Muscle layer of duodenum (tissue), 2 donors: Measurements from ENCODE around the gene KIF16B.
"Not testable (repeated sequence)": the region's sequence is repeated elsewhere in the genome, so short reads cannot be mapped to it uniquely, and the experiment has no call there.

Experiments used
- H3K27ac ChIP-seq: one replicate; pipeline ENCODE4 v1.7.0; 2013; ENCODE audit warnings: mild to moderate bottlenecking, low read length
- H3K27me3 ChIP-seq: one replicate; pipeline ENCODE4 v1.7.0; 2013; ENCODE audit warnings: low read depth, mild to moderate bottlenecking, control low read depth, low read length
- H3K36me3 ChIP-seq, 2 donors: one replicate each; pipeline ENCODE4 v1.7.0; 2013; ENCODE audit warnings: low read length in 2 of 2, control low read depth in 1 of 2, mild to moderate bottlenecking in 1 of 2; ENCODE audit not compliant: insufficient read depth in 2 of 2, control insufficient read depth in 1 of 2
- H3K4me1 ChIP-seq, 2 donors: one replicate each; pipeline ENCODE4 v1.7.0; 2013; ENCODE audit warnings: low read length in 2 of 2, mild to moderate bottlenecking in 2 of 2, control low read depth in 1 of 2, moderate library complexity in 1 of 2; ENCODE audit not compliant: insufficient read depth in 2 of 2, control insufficient read depth in 1 of 2
- H3K4me3 ChIP-seq, 2 donors: one replicate each; pipeline ENCODE4 v1.7.0; 2013; ENCODE audit warnings: low read length in 2 of 2, low read depth in 1 of 2, mild to moderate bottlenecking in 1 of 2
- H3K9me3 ChIP-seq, 2 donors: one replicate each; pipeline ENCODE4 v1.7.0; 2013; ENCODE audit warnings: low read length in 2 of 2, control low read depth in 1 of 2, mild to moderate bottlenecking in 1 of 2; ENCODE audit not compliant: control insufficient read depth in 1 of 2
- donor health status: healthy.

Gene KIF16B

GRCh38 chr20:16569246-16570153, 3.7 kb downstream of the KIF16B start:
- Histone ChIP-seq H3K4me3 (no peak overlapping the region), H3K9me3 (no peaks in the 10 kb centered on the region), H3K27ac (peak overlapping the region; percentile 41), H3K27me3 (no peaks in the 10 kb centered on the region), H3K36me3 (no peaks in the 10 kb centered on the region), H3K4me1 (peaks cover 5 to 12% of the 10 kb centered on the region in 2 donors)

- H3K36me3 ChIP-seq = no peaks in the 10 kb centered on the region
These were observed 7.2 kb downstream of the KIF16B start for GRCh38 chr20:16566080-16566479.

GRCh38 chr20:16564079-16564478, 9.2 kb downstream of the KIF16B start:
- H3K27ac ChIP-seq, H3K27me3 ChIP-seq, H3K4me1 ChIP-seq, H3K9me3 ChIP-seq, H3K4me3 ChIP-seq, H3K36me3 ChIP-seq: not testable (repeated sequence)

More at GRCh38 chr20:16566080-16566479, 7.2 kb downstream of the KIF16B start:
- Histone ChIP-seq H3K27ac (no peak overlapping the region), H3K4me1 (peaks cover 0 to 1% of the 10 kb centered on the region in 2 donors), H3K9me3 (no peaks in the 10 kb centered on the region), H3K27me3 (no peaks in the 10 kb centered on the region), H3K4me3 (no peak overlapping the region)

- H3K36me3 ChIP-seq = no peaks in the 10 kb centered on the region
- H3K4me1 ChIP-seq = no peaks in the 10 kb centered on the region
- no peak overlapping the region for H3K27ac ChIP-seq
- no peaks in the 10 kb centered on the region for H3K27me3 ChIP-seq
- no peak overlapping the region for H3K4me3 ChIP-seq
- no peaks in the 10 kb centered on the region for H3K9me3 ChIP-seq
These were observed 10.0 kb downstream of the KIF16B start for GRCh38 chr20:16563066-16563806.

- H3K4me3 ChIP-seq = no peak overlapping the region
- H3K27ac ChIP-seq = no peak overlapping the region
- H3K9me3 ChIP-seq = no peaks in the 10 kb centered on the region
These were observed 11.0 kb downstream of the KIF16B start for GRCh38 chr20:16562259-16562658.

GRCh38 chr20:16560661-16561060, 12.6 kb downstream of the KIF16B start:
- no peaks in the 10 kb centered on the region for H3K9me3 ChIP-seq
- no peak overlapping the region for H3K4me3 ChIP-seq
- H3K27ac ChIP-seq = no peak overlapping the region
- H3K4me1 ChIP-seq = peaks cover 0 to 4% of the 10 kb centered on the region in 2 donors
- no peaks in the 10 kb centered on the region for H3K36me3 ChIP-seq
- H3K27me3 ChIP-seq = no peaks in the 10 kb centered on the region

More at GRCh38 chr20:16562259-16562658, 11.0 kb downstream of the KIF16B start:
- H3K4me1 ChIP-seq = no peaks in the 10 kb centered on the region
- no peaks in the 10 kb centered on the region for H3K36me3 ChIP-seq
- H3K27me3 ChIP-seq = no peaks in the 10 kb centered on the region

- no peaks in the 10 kb centered on the region for H3K9me3 ChIP-seq
- no peaks in the 10 kb centered on the region for H3K36me3 ChIP-seq
- peaks cover 0 to 4% of the 10 kb centered on the region in 2 donors for H3K4me1 ChIP-seq
- H3K27ac ChIP-seq = no peak overlapping the region
- H3K27me3 ChIP-seq = no peaks in the 10 kb centered on the region
- no peak overlapping the region for H3K4me3 ChIP-seq
These were observed 13.0 kb downstream of the KIF16B start for GRCh38 chr20:16560216-16560615.

- no peaks in the 10 kb centered on the region for H3K9me3 ChIP-seq
- no peak overlapping the region for H3K4me3 ChIP-seq
- H3K27me3 ChIP-seq = no peaks in the 10 kb centered on the region
- H3K27ac ChIP-seq = no peak overlapping the region
- peaks cover 0 to 4% of the 10 kb centered on the region in 2 donors for H3K4me1 ChIP-seq
- no peaks in the 10 kb centered on the region for H3K36me3 ChIP-seq
These were observed 16.9 kb downstream of the KIF16B start for GRCh38 chr20:16556301-16556700.

- Histone ChIP-seq H3K27ac (no peak overlapping the region), H3K9me3 (no peaks in the 10 kb centered on the region), H3K4me3 (no peak overlapping the region), H3K36me3 (no peaks in the 10 kb centered on the region), H3K4me1 (peaks cover 0 to 4% of the 10 kb centered on the region in 2 donors), H3K27me3 (no peaks in the 10 kb centered on the region)
These were observed 17.5 kb downstream of the KIF16B start for GRCh38 chr20:16555754-16556153.

- Histone ChIP-seq H3K27ac (no peak overlapping the region), H3K9me3 (no peaks in the 10 kb centered on the region), H3K36me3 (no peaks in the 10 kb centered on the region), H3K4me1 (peaks cover 0 to 4% of the 10 kb centered on the region in 2 donors), H3K4me3 (no peak overlapping the region), H3K27me3 (no peaks in the 10 kb centered on the region)
These were observed 18.3 kb downstream of the KIF16B start for GRCh38 chr20:16554766-16555543.

GRCh38 chr20:16553684-16554083, 19.6 kb downstream of the KIF16B start:
- Histone ChIP-seq H3K4me3 (no peak overlapping the region), H3K4me1 (peaks cover 0 to 4% of the 10 kb centered on the region in 2 donors), H3K27ac (no peak overlapping the region), H3K36me3 (no peaks in the 10 kb centered on the region), H3K9me3 (no peaks in the 10 kb centered on the region), H3K27me3 (no peaks in the 10 kb centered on the region)
